SU-DHL-6 (cell line): ENCODE data around the gene GATA1.
A peak's percentile ranks its signal among the peaks of the same experiment; 100 is the strongest.

Source experiments
- H2AFZ ChIP-seq: fragments of 200-600 bp; sonication (generic); 2 replicates; pipeline ENCODE4 v1.6.1; 2014; ENCODE audit warnings: low read depth, mild to moderate bottlenecking, moderate library complexity, mixed read lengths, antibody characterized with exemption, low read length; ENCODE audit not compliant: severe bottlenecking
- H3F3A ChIP-seq: fragments of 200-600 bp; shearing (Covaris generic); 2 replicates; pipeline ENCODE4 v1.6.0; 2016; ENCODE audit warnings: antibody characterized with exemption, mild to moderate bottlenecking; ENCODE audit not compliant: insufficient read depth
- H3K27ac ChIP-seq: fragments of 200-600 bp; sonication (generic); 2 replicates; pipeline ENCODE4 v1.5.1; 2016; ENCODE audit warnings: low read depth, mild to moderate bottlenecking, low read length, moderate library complexity, mixed read lengths
- H3K27me3 ChIP-seq: fragments of 200-600 bp; sonication (generic), shearing (Covaris generic); 2 replicates; pipeline ENCODE4 v1.6.0; 2014; ENCODE audit warnings: mild to moderate bottlenecking, low read length
- H3K36me3 ChIP-seq: fragments of 200-600 bp; sonication (generic); 2 replicates; pipeline ENCODE4 v1.6.1; 2014; ENCODE audit warnings: mild to moderate bottlenecking, low read length, mixed read lengths
- H3K4me2 ChIP-seq: fragments of 300-600, 200-600 bp; shearing (Covaris generic), sonication (generic); 2 replicates; pipeline ENCODE4 v1.6.0; 2014; ENCODE audit warnings: low read length, low read depth, mild to moderate bottlenecking; ENCODE audit not compliant: poor library complexity, severe bottlenecking
- H3K4me3 ChIP-seq: fragments of 200-600 bp; sonication (generic); 2 replicates; pipeline ENCODE4 v1.5.1; 2014; ENCODE audit warnings: antibody characterized with exemption, low read length, mild to moderate bottlenecking, mixed read lengths; ENCODE audit not compliant: insufficient read depth, poor library complexity, severe bottlenecking
- H3K79me2 ChIP-seq: fragments of 200-600 bp; sonication (generic); 2 replicates; pipeline ENCODE4 v1.6.1; 2014; ENCODE audit warnings: mild to moderate bottlenecking, low read length, moderate library complexity; ENCODE audit not compliant: insufficient read depth
- H3K9ac ChIP-seq: fragments of 200-600 bp; sonication (generic); 2 replicates; pipeline ENCODE4 v1.7.0; 2014; ENCODE audit warnings: mild to moderate bottlenecking, low read length
- H3K9me2 ChIP-seq: fragments of 200-600 bp; sonication (generic); replicated peaks from 2 replicates; pipeline ENCODE4 v1.6.1; 2014; ENCODE audit warnings: low read length; ENCODE audit not compliant: insufficient read depth
- H3K9me3 ChIP-seq: fragments of 200-600 bp; sonication (generic); 2 replicates; pipeline ENCODE4 v1.6.1; 2014; ENCODE audit warnings: low read length, mixed read lengths; ENCODE audit not compliant: insufficient read depth
- H4K20me1 ChIP-seq: fragments of 200-600 bp; sonication (generic); 2 replicates; pipeline ENCODE4 v1.6.1; 2014; ENCODE audit warnings: low read depth, mild to moderate bottlenecking, antibody characterized with exemption, low read length, moderate library complexity, mixed read lengths
- EZH2phosphoT487 ChIP-seq: fragments of 200-600 bp; sonication (generic), shearing (Covaris generic); conservative IDR thresholded peaks from 2 replicates; pipeline ENCODE4 v1.6.1; 2018; ENCODE audit warnings: mild to moderate bottlenecking, antibody characterized with exemption, low read length, moderate library complexity, mixed read lengths
- TF ChIP-seq, protein P1 (sequence below): fragments of 200-600 bp; sonication (generic); IDR thresholded peaks from one replicate; pipeline ENCODE4 v1.5.1; 2017; ENCODE audit warnings: antibody characterized with exemption, mild to moderate bottlenecking, low read length, moderate library complexity; ENCODE audit not compliant: insufficient read depth, poor library complexity, severe bottlenecking

GATA1 gene

DNA sequence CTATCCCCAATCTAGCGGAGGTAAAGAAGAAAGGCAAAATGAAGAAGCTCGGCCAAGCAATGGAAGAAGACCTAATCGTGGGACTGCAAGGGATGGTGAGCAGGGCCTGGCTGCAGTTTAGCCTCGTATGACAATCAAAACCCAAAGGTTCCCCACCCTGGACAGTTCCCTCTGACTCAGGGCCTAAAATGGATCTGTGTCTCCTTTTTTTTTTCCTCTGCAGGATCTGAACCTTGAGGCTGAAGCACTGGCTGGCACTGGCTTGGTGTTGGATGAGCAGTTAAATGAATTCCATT, 16.5 kb downstream of the GATA1 start:
- H2AFZ ChIP-seq: no peak overlapping the region
- H3K4me3 ChIP-seq: peak overlapping the region; percentile 81
- no peak overlapping the region for H3K27ac ChIP-seq
- H3K27me3 ChIP-seq: no peaks in the 10 kb centered on the region
- H3K9ac ChIP-seq: peak overlapping the region; percentile 84
- no peaks in the 10 kb centered on the region for H3F3A ChIP-seq
- no peak for TF ChIP-seq EZH2phosphoT487
- TF ChIP-seq, protein P1, sequence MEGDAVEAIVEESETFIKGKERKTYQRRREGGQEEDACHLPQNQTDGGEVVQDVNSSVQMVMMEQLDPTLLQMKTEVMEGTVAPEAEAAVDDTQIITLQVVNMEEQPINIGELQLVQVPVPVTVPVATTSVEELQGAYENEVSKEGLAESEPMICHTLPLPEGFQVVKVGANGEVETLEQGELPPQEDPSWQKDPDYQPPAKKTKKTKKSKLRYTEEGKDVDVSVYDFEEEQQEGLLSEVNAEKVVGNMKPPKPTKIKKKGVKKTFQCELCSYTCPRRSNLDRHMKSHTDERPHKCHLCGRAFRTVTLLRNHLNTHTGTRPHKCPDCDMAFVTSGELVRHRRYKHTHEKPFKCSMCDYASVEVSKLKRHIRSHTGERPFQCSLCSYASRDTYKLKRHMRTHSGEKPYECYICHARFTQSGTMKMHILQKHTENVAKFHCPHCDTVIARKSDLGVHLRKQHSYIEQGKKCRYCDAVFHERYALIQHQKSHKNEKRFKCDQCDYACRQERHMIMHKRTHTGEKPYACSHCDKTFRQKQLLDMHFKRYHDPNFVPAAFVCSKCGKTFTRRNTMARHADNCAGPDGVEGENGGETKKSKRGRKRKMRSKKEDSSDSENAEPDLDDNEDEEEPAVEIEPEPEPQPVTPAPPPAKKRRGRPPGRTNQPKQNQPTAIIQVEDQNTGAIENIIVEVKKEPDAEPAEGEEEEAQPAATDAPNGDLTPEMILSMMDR: no peak
- no peaks in the 10 kb centered on the region for H3K79me2 ChIP-seq
- no peaks in the 10 kb centered on the region for H4K20me1 ChIP-seq
- no peaks in the 10 kb centered on the region for H3K36me3 ChIP-seq
- peak overlapping the region; percentile 65 for H3K4me2 ChIP-seq
- no peaks in the 10 kb centered on the region for H3K9me3 ChIP-seq
- no peaks in the 10 kb centered on the region for H3K9me2 ChIP-seq

DNA sequence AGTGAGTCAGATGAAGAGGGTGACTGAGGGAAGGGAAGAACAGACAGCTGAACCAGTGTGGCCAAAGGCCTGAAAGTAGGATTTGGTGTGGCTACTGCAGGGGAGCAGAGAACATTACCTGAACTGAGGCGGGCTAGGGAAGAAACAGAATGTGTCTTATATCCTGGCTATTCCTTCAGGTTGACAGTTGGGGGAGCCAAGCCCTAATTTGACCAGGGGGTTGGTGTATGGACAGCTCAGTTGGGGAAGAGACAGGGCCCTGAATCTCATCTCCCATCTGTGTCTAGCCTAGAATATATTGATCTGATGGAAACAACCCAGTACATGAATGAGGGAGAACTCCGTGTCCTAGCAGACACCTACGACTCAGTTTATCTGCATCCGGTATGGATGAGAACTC, 19.7 kb downstream of the GATA1 start:
- Histone ChIP-seq H3K9me2 (no peaks in the 10 kb centered on the region), H3K4me2 (no peak overlapping the region)
- TF ChIP-seq, protein P1: no peak
- no peak for TF ChIP-seq EZH2phosphoT487

DNA sequence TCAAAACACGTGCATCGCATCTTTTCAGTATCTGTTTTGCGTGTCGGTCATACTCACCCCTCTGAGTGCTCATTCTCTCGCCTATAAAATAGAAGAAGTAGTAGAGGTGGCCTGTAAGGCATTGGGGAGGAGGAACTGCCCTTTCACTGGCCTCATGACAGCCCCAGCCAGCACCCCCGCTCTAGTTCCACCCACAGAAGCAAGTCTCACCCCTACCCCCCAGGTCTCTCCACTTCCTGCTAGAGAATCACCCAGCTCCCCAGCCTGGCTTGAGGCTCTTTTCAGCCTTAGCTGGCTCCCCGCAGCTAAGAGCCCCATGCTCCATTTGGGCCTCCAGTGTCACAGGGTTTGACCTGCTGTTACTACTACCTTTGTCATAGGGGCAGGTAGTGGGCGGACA, 27.3 kb downstream of the GATA1 start:
- Histone ChIP-seq H3K36me3 (no peaks in the 10 kb centered on the region), H3K27me3 (no peaks in the 10 kb centered on the region), H3K9me3 (no peaks in the 10 kb centered on the region), H3K27ac (no peak overlapping the region), H3K9me2 (no peaks in the 10 kb centered on the region), H3K4me3 (no peak overlapping the region), H3K79me2 (no peaks in the 10 kb centered on the region), H4K20me1 (no peaks in the 10 kb centered on the region), H3K4me2 (no peak overlapping the region), H3F3A (no peaks in the 10 kb centered on the region), H3K9ac (no peak overlapping the region), H2AFZ (no peak overlapping the region)
- TF ChIP-seq EZH2phosphoT487: no peak
- TF ChIP-seq, protein P1: no peak

More for the DNA sequence above, 19.7 kb downstream of the GATA1 start:
- no peaks in the 10 kb centered on the region for H3K27me3 ChIP-seq
- H4K20me1 ChIP-seq: no peaks in the 10 kb centered on the region
- no peaks in the 10 kb centered on the region for H3K79me2 ChIP-seq
- no peaks in the 10 kb centered on the region for H3F3A ChIP-seq
- H3K36me3 ChIP-seq: no peaks in the 10 kb centered on the region
- H3K4me3 ChIP-seq: no peak overlapping the region
- no peak overlapping the region for H2AFZ ChIP-seq
- no peaks in the 10 kb centered on the region for H3K9me3 ChIP-seq
- no peak overlapping the region for H3K9ac ChIP-seq
- no peak overlapping the region for H3K27ac ChIP-seq

DNA sequence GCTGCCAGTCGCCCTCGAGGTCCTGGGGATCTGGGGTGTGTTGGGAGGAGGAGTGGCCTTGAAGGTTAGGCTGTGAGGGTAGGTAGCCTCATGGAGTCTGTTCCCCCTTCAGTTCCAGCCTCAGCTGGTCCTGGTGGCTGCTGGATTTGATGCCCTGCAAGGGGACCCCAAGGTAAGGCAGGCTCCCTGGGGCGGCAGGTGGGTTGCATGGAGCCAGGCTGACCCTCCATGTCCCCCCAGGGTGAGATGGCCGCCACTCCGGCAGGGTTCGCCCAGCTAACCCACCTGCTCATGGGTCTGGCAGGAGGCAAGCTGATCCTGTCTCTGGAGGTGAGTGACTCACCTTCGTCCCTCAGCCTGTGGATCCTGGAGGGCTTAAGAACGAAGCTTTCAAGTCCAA, 28.3 kb downstream of the GATA1 start:
- Histone ChIP-seq H3K9ac (no peak overlapping the region), H3K36me3 (no peaks in the 10 kb centered on the region), H3K4me3 (no peak overlapping the region), H3F3A (no peaks in the 10 kb centered on the region), H4K20me1 (no peaks in the 10 kb centered on the region), H3K27me3 (no peaks in the 10 kb centered on the region), H3K4me2 (no peak overlapping the region), H3K9me2 (no peaks in the 10 kb centered on the region), H3K27ac (no peak overlapping the region), H2AFZ (no peak overlapping the region), H3K79me2 (no peaks in the 10 kb centered on the region), H3K9me3 (no peaks in the 10 kb centered on the region)
- TF ChIP-seq, protein P1: no peak
- no peak for TF ChIP-seq EZH2phosphoT487
